K562 treated with DMSO at 1 percent for 12 hours (cell line): ENCODE results near the gene HDAC11. TPM values are rescaled to one million over a fixed set of nuclear protein-coding genes. Genes with fewer than 3 reads are reported as not detected.

Experiments
- total RNA-seq: library from RNA; unstranded; fragments of 300-600 nt; gene quantifications from 2 replicates; pipeline ENCODE4 v1.2.3, GENCODE V29; 2022; ENCODE audit not compliant: insufficient read depth

HDAC11 gene, protein sequence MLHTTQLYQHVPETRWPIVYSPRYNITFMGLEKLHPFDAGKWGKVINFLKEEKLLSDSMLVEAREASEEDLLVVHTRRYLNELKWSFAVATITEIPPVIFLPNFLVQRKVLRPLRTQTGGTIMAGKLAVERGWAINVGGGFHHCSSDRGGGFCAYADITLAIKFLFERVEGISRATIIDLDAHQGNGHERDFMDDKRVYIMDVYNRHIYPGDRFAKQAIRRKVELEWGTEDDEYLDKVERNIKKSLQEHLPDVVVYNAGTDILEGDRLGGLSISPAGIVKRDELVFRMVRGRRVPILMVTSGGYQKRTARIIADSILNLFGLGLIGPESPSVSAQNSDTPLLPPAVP
- total RNA-seq: 9.8 and 12.0 TPM in 2 replicates

DNA sequence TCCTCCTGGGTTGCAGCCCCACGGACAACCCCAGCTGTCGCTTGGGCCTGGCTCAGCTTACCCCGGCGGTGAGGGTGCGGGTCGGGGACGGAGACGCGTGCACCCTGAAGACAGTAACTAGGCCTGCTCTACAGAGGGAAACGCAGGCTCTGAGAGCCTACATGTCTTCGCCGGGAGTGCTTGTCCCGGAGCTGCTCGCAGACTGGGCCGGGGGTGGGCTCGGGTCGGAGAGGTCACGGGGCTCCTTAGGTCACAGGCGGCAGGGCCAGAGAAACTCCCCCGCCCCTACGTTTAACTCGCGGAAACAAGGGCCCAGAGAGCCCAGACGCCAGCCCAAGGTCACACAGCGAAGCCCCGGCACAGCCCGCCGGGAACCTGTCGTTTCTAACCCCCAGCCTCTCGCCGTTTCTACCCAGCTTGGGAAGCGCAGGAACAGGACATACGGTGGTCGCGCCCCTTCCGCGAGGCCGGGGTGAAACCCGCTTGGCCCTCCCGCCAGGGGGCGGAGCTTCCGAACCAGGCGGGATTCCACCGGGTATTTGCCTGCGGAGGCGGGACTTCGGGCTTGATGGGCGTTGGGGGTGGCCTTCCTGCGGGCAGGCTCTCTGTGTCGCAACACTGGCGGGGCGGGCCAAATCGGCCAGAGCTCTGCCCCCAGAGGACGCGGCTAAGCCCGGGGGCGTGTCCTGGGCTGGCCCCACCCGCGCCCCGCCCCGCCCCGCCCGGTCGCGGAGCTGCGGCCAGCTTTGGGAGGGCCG is at the start of gene HDAC11:
TSS of gene HDAC11 (plus strand) at position 725 of the 758 bp plus-strand sequence. CDS start 42 bp downstream, outside the sequence.

DNA sequence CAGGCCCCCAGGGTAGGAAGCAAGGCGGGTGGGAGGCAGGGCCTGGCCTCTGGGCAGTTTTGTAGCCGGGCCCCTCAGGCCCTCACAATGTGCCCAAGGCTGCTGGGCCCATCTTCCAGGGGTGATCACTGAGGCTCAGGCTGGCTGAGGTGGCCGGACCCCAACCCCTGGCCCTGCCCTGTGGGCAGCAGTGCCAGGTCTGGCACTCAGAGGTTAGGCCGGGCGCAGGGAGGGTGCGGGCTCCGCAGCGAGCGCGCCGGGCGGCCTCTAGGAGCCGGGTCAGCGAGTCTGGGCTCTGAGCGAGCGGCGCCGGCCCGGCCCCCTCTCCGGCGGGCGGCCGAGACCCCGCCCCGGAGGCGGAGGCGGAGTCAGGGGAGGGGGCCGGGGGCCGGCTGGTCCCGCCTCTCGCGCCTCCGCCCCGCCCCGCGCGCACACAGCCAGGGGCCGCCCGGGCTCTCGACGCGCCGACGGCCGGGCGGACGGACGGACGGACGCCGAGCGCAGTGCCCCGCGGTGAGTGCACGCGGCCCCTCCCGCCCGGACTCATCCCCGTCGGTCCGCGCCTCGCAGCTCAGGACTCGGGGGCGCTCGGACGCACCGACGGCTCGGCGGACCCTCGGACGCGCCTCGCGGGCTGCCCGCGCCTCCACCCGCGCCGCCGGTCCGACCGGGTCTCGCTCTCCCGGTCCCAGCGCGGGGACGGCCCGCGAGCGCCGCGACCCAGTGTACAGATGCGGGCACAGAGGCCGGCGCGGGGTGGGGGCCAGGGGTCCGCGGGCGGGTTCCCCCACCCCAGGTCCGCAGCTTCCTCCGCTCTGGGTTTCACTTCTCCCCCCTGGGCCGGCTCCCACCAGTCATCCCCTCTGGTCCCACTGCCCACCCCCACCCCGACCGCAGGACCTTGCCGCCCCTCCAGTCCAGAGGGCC is 68.9 kb downstream of the HDAC11 start, which contains the start of gene FBLN2:
TSS of gene FBLN2 (plus strand) at position 430 of the 927 bp plus-strand sequence. CDS start 21,231 bp downstream, outside the sequence.

Other genes with a start within 250 kb of the HDAC11 start
- 33.6 and 121 TPM in 2 replicates for gene NUP210, start 60.0 kb upstream of the HDAC11 start, total RNA-seq
- gene FBLN2, start 68.8 kb downstream of the HDAC11 start, total RNA-seq: 0.84 TPM in 1 of 2 replicates, not detected in the other